Subcutaneous adipose tissue (tissue), 4 donors: Measurements from ENCODE around the gene DCTPP1. TPM values are rescaled to one million over a fixed set of nuclear protein-coding genes. Genes with fewer than 3 reads are reported as not detected.

Experiments used
- CTCF ChIP-seq: fragments of 450-650 bp; IDR thresholded peaks from one replicate; pipeline ENCODE4 v1.5.1; 2016; ENCODE audit warnings: low read depth, mild to moderate bottlenecking, control low read depth, antibody characterized with exemption, moderate library complexity
- total RNA-seq, 4 donors: library from RNA; depleted of rRNA; stranded (reverse); fragments of >200 nt; gene quantifications; one replicate each; pipeline ENCODE4 v1.1.0, GENCODE V29; 2016

DCTPP1 gene
- total RNA-seq, 4 donors from 2014 or later, result 8.8 to 20.1 (median 15.2) TPM

- no peak for TF ChIP-seq CTCF
These were observed 482 bp downstream of the DCTPP1 start for GRCh38 chr16:30429418-30429677.

DNA sequence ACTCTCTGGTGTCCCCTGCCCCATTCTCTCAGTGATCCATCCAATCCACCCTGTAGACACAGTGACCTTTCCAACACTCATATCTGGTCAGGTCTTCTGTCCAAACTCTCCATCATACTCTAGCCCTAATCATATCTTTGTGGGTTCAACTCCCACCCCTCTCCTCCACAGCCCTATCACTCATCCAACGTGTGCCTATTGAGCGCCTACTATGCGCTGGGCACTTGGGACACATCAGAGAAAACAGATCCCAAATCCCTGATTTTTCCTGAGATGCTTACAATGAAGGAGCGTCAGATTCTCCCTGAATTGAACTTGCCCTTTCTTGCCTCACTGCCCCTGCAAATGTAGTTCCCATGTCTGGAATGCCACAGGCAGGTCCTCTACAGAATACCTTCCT is 1.8 kb downstream of the DCTPP1 start:
- TF ChIP-seq CTCF, result no peak

- no peak for TF ChIP-seq CTCF
These were observed 8.8 kb downstream of the DCTPP1 start for GRCh38 chr16:30421010-30421409.

DNA sequence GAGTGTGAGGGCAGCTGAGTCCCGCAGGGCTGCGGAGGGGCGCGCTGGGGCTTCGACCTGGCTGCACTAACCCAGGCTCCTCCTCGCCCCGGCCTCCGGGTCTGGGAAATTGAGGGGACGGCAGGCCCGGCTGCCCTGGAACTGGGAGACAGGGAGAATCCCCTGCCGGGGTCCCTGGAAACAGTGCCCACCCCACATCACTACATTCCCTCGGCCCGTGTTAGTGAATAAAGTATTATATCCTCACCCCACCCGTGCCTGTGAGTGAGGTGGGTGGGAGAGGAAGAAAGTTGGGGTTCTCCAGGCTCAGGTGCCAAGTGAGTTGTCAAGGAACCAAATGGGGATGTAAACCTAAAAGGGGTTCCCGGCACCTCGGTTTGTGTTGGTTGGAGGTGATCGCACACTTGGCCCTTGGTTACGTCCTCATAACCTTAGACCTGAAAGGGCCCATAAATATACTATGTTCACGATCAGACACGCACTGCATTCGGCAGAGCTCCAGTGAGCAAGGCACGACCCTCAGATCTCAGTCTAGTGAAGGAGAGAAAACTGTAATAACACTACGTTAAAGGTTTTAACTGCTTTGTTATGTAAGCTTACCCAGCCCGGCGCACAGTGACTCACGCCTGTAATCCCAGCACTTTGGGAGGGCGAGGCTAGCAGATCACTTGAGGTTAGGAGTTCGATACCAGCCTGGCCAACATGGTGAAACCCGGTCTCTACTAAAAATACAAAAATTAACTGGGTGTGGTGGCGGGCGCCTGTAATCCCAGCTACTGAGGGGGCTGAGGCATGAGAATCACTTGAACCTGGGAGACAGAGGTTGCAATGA is 11.3 kb downstream of the DCTPP1 start:
- no peak for TF ChIP-seq CTCF

GRCh38 chr16:30417529-30418349 is 12.1 kb downstream of the DCTPP1 start:
- TF ChIP-seq CTCF, result no peak

- TF ChIP-seq CTCF, result no peak
These were observed 13.0 kb downstream of the DCTPP1 start for GRCh38 chr16:30416624-30417528.

GRCh38 chr16:30416047-30416603 is 13.7 kb downstream of the DCTPP1 start:
- no peak for TF ChIP-seq CTCF
